Raji (cell line): ENCODE data around the gene MARK4.
A peak's percentile ranks its signal among the peaks of the same experiment; 100 is the strongest.

Experiments
- POLR2A ChIP-seq: IDR thresholded peaks from 2 replicates; pipeline ENCODE4 v1.6.1; 2011; ENCODE audit warnings: low read depth, low read length, control low read depth; ENCODE audit not compliant: insufficient read depth

Gene MARK4

DNA sequence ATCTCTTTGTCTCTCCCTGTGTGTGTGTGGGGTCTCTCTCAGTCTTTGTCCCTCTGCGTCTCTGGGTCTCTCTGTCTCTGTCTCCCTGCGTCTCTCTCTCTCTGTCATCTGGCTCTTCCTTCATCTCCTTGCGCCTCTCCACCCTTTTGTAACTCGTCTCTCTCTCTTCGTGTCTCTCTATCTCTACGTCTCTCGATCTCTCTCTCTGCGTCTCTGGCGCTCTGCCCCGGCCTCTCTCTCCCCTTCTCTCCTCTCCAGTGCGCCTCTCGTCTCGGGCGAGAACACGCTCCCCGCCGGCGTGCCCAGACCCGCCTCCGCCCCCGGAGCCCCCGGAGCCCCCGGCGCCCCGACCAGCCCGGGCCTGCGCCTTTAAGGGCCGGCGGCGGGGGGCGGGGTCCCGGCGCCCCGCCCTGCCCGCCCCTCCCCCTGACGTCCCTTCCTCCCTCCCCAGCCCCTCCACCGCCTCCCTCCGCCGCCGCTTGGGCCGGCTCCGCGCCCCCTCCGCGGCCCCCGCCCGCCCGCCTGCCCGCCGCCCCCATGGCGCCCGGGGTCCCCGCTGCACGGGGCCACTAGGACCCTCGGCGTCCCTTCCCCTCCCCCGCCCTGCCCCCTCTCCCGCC is at the start of gene MARK4:
MARK4 (plus strand) TSS at position 440 of the 620 bp plus-strand sequence. CDS start 318 bp downstream, outside the sequence.
- peak; percentile 36; the same call in 1 of the 2 replicates for TF ChIP-seq POLR2A

DNA sequence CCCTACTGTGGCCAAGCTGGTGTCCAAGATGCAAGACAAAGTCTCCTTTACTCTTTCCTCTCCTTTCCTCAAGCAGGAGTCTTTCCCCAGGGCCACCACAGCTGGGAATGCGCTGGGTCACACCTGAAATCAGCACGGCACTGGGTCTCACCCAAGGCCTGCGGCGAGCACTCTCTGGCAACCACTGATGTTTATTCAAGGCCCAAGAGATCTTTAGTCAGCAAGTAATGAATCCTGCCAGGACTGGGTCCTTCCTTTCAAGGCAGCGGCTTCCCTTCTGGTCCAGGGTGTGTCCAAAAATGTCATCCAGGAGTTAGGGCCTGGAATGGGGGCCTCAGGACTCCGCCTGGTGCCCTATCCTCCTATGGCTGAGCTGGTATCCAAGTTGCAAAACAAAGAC is 48.4 kb upstream of the MARK4 start:
- TF ChIP-seq POLR2A, result no peak

DNA sequence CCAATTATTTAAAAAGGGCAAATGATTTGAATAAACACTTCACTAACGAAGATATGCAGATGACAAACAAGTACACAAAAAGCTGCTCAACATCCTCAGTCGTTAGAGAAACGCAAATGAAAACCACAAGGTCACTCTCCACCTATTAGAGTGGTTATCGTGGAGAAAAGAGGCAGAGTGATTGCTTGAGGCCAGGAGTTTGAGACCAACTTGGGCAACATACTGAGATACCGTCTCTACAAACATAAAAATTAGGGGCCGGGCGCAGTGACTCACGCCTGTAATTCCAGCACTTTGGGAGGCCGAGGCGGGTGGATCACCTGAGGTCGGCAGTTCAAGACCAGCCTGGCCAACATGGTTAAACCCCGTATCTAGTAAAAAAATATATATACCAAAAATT is 45.3 kb upstream of the MARK4 start:
- no peak for TF ChIP-seq POLR2A

DNA sequence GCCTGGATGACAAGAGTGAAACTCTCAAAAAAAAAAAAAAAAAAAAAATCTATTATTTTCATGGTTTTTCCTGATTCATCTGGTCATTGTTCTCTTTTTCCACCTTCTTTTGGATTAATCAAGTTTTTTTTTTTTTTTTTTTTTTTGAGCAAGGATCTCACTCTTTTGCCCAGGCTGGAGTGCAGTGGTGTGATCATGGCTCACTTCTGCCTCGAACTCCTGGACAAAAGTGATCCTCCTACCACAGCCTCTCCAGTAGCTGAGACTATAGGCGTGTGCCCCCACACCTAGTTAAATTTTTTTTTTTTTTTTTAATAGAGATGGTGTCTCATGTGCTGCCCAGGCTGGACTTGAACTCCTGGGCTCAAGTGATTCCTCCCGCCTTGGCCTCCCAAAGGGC is 44.7 kb upstream of the MARK4 start:
- TF ChIP-seq POLR2A, result no peak

DNA sequence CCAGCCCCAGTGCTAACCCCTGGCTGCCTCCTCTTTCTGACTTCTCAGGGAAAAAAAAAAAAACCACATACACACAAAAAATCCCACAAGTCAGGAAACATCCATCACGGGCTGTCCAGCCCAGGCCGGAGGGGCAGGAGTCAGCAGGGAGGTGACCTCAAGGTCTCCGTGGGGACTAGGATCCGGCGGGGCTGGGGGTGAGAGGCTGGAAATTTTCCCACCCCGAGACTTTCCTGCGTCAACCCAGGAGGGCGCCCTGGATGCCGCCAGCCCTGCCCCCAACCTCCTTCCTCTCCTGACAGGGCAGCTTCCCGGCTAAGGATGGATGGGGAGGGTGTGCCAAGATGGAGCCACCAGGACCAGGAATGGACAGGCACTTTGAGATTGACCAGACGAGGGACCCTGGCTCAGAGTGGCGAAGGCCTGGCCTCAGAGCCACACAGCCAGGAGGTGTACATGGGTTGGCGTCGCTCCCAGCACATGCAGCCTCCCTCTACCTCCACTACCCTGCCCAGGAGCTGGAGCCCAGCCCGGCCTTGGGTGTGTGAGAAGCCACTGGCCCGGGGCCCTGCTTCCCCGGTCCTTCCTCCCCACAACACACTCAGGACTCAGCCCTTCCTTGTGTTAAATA is 39.2 kb upstream of the MARK4 start:
- TF ChIP-seq POLR2A, result no peak

DNA sequence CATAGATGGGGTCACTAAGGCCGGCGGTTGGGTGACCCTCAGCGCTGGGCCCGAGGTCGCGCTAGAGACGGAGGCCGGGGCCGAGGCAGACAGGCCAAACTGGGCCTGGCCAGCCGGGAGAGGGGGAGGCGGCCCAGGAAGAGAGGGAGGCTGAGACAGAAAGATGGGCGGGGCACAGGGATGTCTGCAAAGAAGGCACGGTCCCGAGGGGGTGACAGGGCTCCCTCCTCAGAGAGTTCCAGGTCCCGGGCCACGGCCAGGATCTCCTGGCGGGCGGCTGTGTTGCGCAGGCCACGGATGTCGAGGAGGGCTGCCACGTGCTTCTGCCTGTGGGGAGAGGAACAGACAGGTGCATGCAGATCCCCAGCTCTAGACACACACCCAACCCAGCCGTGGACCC is 38.0 kb upstream of the MARK4 start:
- TF ChIP-seq POLR2A, result no peak

DNA sequence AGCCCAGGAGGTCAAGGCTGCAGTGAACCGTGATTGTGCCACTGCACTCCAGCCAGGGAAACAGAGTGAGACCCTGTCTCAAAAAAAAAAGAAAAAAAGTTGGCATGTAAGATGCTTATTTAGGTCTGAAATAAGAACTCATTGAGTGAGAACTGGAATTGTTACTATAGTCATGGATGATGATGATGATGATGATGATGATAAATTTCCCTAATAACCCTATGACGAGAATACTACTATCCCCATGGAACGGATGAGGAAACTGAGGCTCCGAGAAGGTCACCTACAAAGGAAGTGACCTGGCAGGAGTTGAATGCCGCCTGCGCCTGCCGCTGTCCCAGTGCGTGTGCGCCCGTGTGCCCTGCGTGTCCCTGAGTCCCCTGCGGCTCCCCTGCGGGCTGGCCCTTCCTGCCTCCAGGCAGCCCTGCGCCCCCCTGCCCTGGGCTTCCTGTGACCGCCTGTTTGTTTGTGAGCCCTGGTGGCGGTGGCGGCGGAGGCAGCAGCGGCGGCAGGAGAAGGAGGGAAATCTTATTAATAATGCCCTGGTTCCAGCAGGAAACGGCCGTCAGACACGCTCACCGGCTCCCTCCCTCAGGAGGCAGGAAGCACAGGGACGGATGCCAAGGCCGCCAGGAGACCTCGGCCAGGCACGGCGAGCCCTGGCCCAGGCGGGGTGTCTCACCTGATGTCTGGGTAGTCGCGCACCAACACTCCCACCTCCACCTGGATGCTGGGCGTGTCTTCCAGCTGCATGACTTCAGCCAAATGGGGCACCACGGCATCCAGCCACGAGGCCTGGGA is 35.5 kb upstream of the MARK4 start:
- TF ChIP-seq POLR2A, result no peak

DNA sequence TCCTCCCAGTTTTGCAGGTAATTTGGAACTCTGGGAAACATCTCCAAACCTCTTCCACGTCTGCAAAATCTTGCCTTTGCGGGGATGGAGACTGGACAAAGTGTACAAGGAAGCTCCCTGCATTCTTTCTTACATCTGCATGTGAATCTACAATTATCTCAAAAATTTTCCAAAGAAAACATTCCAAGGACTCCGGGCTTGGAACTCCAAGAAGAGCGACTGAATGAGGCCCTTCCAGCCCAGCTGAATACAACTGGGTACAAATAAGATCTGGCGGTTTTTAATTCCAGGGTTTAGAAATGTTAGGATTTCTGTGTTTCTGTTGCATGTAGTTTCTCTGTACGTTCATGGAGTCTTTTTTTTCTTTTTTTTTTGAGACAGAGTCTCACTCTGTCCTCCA is 34.4 kb upstream of the MARK4 start:
- no peak for TF ChIP-seq POLR2A

DNA sequence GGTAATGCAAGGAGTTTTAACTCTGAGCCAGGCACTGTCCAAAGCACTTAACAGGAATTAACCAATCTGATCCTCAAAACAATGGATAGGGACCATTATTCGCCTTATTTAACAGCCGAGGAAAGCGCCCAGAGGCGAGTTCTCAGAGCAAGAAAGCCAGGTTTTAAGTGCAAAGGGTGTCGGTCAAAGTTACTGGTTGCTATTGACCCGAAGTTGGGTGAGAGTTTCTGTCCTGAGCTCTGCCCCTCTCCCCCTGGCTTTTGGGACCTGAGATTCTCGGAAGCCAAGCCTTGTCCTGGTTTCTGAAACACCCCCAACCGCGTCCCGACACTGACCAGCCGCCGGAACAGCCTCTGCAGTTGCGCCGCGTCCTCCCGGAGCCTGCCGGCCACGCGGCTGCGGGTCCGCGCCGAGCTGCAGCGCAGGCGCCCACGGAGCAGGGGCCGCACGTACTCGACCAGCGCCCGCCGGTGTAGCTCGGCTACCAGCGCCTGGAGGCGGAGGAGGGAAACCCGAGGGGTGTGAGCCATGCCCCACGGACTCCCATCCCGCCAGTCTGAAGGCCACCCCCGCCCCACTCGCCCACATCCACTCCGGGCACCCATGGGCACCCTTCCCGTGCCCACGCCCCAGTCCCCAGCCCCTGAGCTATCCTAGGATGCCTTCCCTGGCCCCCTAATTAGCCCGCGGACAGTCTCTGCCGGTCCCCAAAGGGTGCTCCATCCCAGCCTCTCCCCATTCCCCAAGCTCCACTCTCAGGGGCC is 33.7 kb upstream of the MARK4 start:
- no peak for TF ChIP-seq POLR2A

DNA sequence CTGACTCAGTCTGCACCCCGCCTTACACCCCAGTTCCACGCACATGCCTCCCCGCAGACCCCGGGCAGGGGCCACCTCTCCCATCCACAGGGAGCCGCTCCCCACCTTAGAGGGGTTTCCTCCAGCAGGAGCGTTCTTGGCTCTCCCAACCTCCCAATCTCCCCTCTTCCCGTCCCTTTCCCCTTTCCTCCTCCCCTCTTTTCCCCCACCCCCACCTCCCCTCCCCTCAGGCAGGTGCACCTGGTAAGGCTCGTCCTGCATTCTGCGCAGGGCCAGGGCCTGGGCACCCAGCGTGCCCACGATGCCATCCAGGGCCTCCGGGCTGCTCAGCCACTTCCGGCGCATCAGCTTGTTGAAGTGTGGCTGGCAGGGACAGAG is 33.1 kb upstream of the MARK4 start:
- TF ChIP-seq POLR2A, result no peak

DNA sequence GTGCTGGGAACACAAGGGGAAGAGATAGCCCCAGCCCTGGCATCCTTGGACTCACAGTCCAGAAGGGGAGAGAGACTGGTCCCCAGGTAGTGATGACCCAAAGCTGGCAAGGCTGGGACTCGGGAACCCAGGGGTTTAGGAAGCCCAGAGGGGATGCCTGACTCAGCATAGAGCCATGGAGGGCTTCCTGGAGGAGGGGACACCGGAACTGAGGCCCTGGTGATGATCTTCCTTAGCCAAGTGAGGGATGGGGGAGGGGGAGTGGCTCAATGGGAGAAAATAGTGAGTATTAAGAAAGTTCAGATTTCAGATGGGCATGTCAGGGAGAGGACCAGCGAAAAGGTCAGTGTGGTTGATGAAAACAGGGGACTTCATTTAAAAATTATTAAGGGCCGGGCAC is 32.6 kb upstream of the MARK4 start:
- no peak for TF ChIP-seq POLR2A

DNA sequence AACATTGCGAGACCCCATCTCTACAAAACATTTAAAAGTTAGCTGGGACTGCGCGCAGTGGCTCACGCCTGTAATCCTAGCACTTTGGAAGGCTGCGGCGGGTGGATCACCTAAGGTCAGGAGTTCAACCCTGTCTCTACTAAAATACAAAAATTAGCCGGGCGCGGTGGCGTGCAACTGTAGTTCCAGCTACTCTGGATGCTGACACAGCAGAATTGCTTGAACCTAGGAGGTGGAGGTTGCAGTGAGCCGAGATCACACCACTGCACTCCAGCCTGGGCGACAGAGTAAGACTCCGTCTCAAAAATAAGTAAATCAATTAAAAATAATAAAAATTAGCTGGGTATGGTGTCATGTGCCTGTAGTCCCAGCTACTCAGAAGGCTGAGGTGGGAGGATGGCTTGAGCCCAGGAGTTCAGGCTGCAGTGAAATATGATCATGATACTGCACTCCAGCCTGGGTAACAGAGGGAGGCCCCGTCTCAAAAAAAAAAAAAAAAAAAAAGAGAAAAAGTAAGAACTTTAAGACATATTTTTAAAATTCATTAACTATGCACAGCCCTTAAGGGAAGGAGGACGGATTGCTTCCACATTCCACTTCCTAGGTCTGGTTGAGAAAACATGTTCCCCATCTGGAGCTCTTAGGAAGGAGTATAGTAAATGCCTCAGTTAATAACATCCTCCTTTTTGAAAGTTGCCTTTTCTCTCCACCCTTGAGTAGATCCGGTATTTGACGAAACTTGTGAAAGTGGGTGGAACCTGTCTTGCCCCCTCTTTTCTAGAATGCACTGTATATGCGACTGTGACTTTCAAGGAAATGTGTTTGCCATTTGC is 31.9 kb upstream of the MARK4 start:
- no peak for TF ChIP-seq POLR2A

DNA sequence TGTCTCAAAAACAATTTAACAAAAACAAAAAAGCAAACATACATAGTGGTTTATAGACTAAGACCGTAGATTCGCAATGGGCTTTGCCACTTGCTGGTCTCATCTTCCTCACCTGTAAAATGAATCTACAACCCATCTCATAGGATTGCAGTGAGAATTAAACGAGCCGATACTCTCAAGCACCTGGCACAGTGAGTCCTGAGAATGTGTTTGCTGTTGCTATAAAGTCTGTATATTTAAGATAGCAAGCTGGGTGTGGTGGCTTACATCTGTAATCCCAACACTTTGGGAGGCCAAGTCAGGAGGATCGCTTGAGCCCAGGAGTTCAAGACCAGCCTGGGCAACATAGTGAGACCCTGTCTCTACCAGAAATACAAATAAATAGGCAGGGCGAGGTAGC is 28.3 kb upstream of the MARK4 start:
- TF ChIP-seq POLR2A, result no peak

DNA sequence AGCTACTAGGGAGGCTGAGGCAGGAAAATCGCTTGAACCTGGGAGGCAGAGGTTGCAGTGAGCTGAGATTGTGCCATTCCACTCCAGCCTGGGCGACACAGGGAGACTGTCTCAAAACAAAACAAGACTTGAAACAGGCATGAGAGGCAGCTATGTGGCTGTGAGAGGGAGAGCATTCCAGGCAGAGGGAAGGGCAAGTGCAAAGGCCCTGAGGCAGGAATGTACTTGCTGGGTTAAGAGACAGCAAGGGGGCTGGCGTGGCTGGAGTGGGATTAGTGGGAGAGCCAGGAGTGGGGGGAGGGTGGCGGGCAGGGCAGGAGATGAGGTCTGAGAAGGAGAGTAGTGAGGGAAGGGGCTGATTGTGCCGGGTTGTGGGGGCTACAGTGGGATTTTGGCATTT is 27.2 kb upstream of the MARK4 start:
- no peak for TF ChIP-seq POLR2A

DNA sequence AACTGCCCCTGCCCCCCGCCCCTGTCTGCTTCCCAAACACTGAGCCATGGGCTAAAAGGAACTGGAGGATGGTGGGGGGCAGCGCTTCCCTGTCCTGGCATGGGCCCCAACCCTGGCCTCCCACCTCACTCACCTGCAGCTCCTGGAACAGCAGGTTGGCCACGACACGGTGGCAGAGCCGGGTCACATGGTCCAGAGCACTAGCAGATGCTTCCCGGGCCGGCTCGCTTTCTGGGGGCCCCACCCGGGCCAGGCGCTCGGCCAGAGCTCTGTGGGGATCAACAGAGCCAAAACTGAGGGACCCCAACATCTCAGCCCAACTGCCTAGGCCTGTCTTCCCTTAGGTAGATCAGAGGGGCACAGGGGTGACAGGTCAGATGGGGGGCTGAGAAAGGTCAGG is 26.4 kb upstream of the MARK4 start:
- TF ChIP-seq POLR2A, result no peak

DNA sequence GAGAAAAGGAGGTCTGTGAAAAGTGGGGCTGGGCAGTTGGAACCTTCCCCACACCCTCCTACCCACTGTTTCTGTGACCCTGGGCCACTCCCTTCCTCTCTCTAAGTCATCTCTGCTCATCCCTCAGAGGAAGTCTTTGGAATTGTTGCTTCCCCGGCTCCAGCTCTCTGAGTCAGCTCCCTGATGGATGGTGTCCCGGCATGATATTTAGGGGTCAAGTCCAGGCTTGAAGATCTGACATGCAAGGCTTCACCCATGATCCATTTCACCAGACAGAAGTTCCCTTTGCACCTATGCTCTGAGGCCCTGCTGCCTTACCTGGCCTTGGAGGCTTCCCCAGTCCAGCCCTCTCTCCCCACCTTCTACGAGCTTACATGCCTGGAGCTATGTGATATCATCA is 19.2 kb upstream of the MARK4 start:
- TF ChIP-seq POLR2A, result no peak
